Measurements from ENCODE around the gene STK32C. TPM values are rescaled to one million over a fixed set of nuclear protein-coding genes. Genes with fewer than 3 reads are reported as not detected.

STK32C gene
- total RNA-seq, 6 donors from 2014 or later = 4.8 to 18.3 (median 15.6) TPM

GRCh38 chr10:132189016-132189415, 118.7 kb downstream of the STK32C start:
- H3K27ac ChIP-seq = no peak overlapping the region
- ATAC-seq (ENCODE audit: low FRiP score in 2 of 2) (no peak), DNase-seq (peak in 1 of 2 donors; percentile 37)
- H3K4me3 ChIP-seq = no peak overlapping the region
- H3K27me3 ChIP-seq = peaks cover 0 to 46% (median 35%) of the 10 kb centered on the region in 4 donors
- TF ChIP-seq POLR2A (IDR thresholded peaks at IDR 0.05) (no peak), CTCF (IDR thresholded peaks at IDR 0.05) (no peak), EP300 (IDR thresholded peaks at IDR 0.05) (no peak), POLR2AphosphoS5 (IDR thresholded peaks at IDR 0.05) (no peak)
- 88 to 89% methylated on average over 16 of the region's 16 CpGs for WGBS, 2 donors
- H3K36me3 ChIP-seq = no peaks in the 10 kb centered on the region
- H3K9me3 ChIP-seq = no peaks in the 10 kb centered on the region
- H3K4me1 ChIP-seq = peaks cover 21 to 28% (median 24%) of the 10 kb centered on the region in 4 donors

DNA sequence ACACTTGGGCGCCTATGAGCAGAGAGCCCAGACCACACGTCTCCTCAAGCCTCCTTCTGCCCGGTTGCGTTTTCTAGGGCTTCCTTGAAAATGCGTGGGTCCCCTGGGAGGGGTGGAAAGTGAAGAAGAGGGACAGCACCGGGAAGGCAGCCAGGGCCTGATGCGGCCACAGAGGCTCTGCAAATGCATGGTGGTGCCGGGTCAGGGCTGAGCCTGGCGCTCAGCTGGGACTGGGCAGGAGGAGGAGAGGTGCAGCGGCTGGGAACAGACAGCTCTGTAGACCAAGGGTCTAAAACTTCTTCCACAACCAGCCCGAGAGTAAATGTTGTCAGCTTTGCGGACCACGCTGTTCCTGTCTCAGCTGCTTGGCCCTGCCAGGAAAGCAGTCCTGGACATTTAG, 119.4 kb downstream of the STK32C start:
- Histone ChIP-seq H3K36me3 (no peaks in the 10 kb centered on the region), H3K4me1 (peaks cover 21 to 28% (median 24%) of the 10 kb centered on the region in 4 donors), H3K27me3 (peaks cover 0 to 46% (median 35%) of the 10 kb centered on the region in 4 donors), H3K4me3 (no peak overlapping the region), H3K9me3 (no peaks in the 10 kb centered on the region), H3K27ac (no peak overlapping the region)
- peak in 1 of 2 donors; percentile 36 for DNase-seq
- no peak for ATAC-seq (ENCODE audit: low FRiP score in 2 of 2)
- TF ChIP-seq EP300 (IDR thresholded peaks at IDR 0.05) (no peak), POLR2AphosphoS5 (IDR thresholded peaks at IDR 0.05) (no peak)
- 62 to 68% methylated on average over 7 to 13 of the region's 13 CpGs for WGBS, 2 donors

GRCh38 chr10:132187430-132188138, 120.2 kb downstream of the STK32C start:
- DNase-seq (peak in 1 of 2 donors; percentile 87), ATAC-seq (ENCODE audit: low FRiP score in 2 of 2) (peak in 1 of 2 donors; percentile 24)
- TF ChIP-seq EP300 (IDR thresholded peaks at IDR 0.05) (no peak), POLR2AphosphoS5 (IDR thresholded peaks at IDR 0.05) (no peak), POLR2A (IDR thresholded peaks at IDR 0.05) (no peak), CTCF (IDR thresholded peaks at IDR 0.05) (no peak)

DNA sequence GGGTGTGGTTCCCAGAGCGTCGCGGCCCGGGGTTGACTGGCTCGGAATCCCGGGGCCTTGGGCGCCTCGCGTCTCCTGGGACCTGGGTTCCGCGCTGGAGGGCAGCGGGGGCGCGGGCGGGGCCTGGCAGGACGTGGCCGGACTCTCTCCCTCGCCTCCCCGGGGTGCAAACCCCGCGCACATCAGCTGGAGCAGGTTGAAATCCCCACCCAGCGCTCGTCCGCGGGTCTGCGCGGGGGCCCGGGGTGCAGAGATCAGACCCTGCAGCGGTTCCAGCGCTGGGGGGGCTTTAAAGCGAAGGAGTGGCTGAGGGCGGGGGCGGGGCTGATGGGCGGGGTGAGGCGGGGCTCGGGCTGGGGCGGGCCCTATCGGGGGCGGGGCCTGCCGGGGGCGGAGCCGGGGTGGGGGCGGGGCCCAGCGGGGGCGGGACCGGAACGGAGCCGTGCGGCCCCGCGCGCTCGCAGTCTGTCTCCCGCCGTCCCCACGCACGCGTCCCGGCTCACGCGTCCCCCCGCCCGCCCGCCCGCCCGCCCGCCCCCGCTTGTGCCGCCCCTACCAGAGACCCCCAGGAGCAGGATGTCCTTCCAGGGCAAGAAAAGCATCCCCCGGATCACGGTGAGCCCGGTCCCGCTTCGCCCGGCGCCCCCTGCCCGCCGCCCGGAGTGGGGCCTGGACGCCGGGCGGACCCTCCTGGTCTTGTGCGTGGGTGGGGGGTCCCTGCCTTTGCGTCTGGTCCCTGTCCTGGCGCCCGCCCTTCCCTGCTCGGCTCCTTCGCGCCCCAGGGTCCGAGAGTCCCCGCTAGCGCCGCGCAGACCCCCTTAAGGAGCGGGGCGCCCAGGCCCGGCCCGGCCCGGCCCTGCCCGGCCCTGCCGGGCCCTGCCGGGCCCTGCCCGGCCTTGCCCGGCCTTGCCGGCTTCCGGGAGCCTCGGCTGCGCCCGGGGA, 121.0 kb downstream of the STK32C start, which contains the start of gene DPYSL4:
DPYSL4 (plus strand) TSS at position 461 of the 942 bp plus-strand sequence; CDS start at position 577, 116 bp downstream.
- Histone ChIP-seq H3K27me3 (peaks cover 0 to 46% (median 35%) of the 10 kb centered on the region in 4 donors), H3K9me3 (no peaks in the 10 kb centered on the region), H3K36me3 (no peaks in the 10 kb centered on the region), H3K4me3 (peak within 1 kb of the TSS in 3 of 4 donors; percentile 30 to 51 (median 38)), H3K4me1 (peaks cover 21 to 28% (median 24%) of the 10 kb centered on the region in 4 donors), H3K27ac (no peak within 1 kb of the TSS)
- TF ChIP-seq POLR2AphosphoS5 (IDR thresholded peaks at IDR 0.05) (no peak), POLR2A (IDR thresholded peaks at IDR 0.05) (no peak), EP300 (IDR thresholded peaks at IDR 0.05) (no peak), CTCF (IDR thresholded peaks at IDR 0.05) (no peak)
- WGBS, 2 donors = 3% methylated on average over 20 of the region's 109 CpGs; no CpG with 5 or more reads in 1 of the 2 donors
- DNase-seq (peak in 1 of 2 donors; percentile 87), ATAC-seq (ENCODE audit: low FRiP score in 2 of 2) (peak in 1 of 2 donors; percentile 82)

More at GRCh38 chr10:132187430-132188138, 120.2 kb downstream of the STK32C start:
- Histone ChIP-seq H3K27me3 (peaks cover 0 to 46% (median 35%) of the 10 kb centered on the region in 4 donors), H3K27ac (no peak overlapping the region), H3K9me3 (no peaks in the 10 kb centered on the region), H3K4me3 (peak overlapping the region in 3 of 4 donors; percentile 30 to 51 (median 38)), H3K36me3 (no peaks in the 10 kb centered on the region), H3K4me1 (peaks cover 21 to 28% (median 24%) of the 10 kb centered on the region in 4 donors)
- WGBS, 2 donors = 5 to 9% methylated on average over 4 to 7 of the region's 58 CpGs

All from upper lobe of left lung (tissue), 6 donors.